Astrocyte (in vitro differentiated cells and primary cell): ENCODE results near the gene DCUN1D1.

Experiments used
- CTCF ChIP-seq: IDR thresholded peaks from 2 replicates; pipeline ENCODE4 v1.5.1; 2011; ENCODE audit warnings: low read depth, mild to moderate bottlenecking, inconsistent platforms, low read length, moderate library complexity; ENCODE audit not compliant: insufficient read depth
- EZH2 ChIP-seq: IDR thresholded peaks from 2 replicates; pipeline ENCODE4 v1.6.1; 2012; ENCODE audit warnings: mild to moderate bottlenecking, low read length, inconsistent platforms; ENCODE audit not compliant: insufficient read depth

- TF ChIP-seq CTCF (no peak), EZH2 (no peak)
Measured at GRCh38 chr3:183008303-183008702, 28.0 kb upstream of the DCUN1D1 start.
